GM19463 (cell line): Measurements from ENCODE around the gene RAPGEF5.

Experiments used
- ATAC-seq: cut with Tn5 transposase; IDR thresholded peaks from one replicate; pipeline ENCODE4 v1.9.1; 2021; ENCODE audit warnings: mild to moderate bottlenecking, moderate library complexity; ENCODE audit not compliant: unreplicated experiment

Gene RAPGEF5

DNA sequence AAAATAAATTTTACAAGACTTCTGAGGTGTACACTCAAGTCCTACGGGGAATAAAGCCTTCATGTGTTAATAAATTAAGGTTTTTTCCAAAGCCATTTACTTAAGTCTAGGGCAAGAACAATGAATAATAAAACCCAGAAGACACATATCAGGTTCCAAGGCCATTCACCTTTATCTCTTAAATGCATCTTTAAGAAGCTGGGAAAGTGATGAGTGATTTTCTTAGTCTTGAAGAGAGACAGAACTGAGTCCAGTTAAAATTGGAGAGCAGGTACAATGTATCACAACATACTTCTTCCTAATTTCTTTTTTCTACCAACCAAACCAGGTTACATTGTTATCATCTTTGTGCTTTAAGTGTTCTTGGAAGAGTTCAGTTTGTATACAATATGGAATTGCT, 189.5 kb downstream of the RAPGEF5 start:
- no peak for ATAC-seq

DNA sequence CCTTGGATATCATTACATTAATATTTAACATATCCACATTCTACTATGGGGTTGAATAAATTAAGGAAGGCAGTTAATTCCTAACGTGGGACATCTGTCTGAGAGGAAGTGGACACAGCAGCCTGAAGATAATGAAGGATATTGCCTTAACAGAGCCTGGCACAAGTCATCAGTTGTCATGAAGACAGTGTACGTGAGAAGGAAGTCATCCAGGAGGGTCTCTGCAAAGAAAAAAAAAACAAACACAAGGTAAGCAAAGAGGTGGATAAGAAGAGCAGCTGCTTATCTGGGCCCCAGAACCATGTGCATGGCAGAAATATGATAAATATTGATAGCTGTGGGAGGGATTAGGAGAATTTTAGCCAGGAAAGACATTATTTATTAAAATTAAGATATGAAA, 190.0 kb downstream of the RAPGEF5 start:
- no peak for ATAC-seq

DNA sequence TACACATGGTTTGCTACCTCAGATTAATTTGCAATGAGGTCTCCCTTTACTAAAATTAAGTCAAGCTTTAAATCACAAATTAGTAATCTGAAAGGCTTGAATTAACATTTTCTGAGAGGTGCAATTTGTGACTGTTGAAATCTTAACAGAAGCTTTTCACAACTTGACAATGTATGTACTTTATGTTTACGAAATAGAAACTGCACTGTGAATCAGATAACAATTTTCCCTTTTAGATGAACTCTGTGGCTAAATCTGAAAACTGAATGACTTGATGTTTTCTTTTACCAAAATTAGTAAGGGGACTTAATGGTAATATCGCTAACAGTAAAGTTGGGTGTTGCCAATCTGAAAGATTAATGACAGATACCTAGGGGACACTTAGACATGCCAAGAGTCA, 197.6 kb downstream of the RAPGEF5 start:
- no peak for ATAC-seq

DNA sequence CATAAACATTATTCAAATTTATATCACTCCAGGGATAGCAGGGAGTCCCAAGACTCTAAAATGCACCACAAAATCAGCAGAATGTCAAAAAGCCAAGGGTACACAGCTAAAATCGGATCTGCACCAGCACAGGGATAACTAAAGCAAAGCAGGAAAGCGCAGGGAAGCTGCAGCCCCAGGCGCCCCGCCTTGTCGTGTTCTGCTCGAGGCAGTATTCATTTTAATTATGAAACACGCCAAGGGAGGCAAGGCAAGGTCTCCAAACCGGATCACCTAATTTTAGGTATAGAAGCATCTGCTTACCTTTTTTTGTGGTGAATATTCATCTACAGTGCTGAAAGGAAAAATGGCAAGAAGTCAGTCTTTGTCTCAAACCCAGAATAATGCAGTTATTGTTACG, 199.4 kb downstream of the RAPGEF5 start:
- ATAC-seq: no peak

DNA sequence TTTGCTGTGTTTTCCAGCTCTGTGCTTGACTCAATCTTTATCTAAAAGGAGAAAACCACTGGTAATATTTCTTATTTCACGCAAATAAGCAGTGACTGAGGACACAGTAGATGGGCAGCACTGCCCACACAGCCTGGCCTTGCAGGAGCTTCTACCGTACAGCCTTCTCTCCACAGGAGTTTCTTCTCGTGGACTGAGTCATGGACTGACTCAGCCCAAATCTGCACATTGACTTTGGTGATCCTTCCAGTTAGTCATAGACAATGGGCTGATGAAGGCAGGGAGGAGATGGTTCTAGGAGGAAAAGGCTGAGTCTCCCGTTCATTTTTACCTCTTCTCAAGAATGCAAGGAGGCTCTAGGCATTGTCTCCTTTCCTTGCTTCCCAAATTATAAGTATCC, 200.7 kb downstream of the RAPGEF5 start:
- ATAC-seq: no peak

DNA sequence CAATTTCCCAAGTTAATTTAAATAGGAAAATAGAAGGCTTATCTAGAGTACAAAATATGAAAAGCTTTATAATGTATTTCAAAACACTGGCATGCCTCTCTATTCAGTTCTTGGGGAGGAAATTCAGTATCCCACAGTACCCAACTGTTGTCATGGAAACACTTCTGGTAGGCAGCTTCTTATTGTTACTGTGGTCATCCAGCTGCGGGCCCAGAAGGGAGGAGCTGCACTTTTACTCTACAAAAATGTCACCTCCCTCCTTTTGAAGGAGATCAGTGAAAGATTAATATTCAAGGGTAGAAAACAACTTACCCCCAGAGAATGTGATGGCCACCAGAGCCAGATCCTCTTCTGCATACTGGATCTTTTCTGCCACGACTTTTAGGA, 202.8 kb downstream of the RAPGEF5 start:
- ATAC-seq: no peak

DNA sequence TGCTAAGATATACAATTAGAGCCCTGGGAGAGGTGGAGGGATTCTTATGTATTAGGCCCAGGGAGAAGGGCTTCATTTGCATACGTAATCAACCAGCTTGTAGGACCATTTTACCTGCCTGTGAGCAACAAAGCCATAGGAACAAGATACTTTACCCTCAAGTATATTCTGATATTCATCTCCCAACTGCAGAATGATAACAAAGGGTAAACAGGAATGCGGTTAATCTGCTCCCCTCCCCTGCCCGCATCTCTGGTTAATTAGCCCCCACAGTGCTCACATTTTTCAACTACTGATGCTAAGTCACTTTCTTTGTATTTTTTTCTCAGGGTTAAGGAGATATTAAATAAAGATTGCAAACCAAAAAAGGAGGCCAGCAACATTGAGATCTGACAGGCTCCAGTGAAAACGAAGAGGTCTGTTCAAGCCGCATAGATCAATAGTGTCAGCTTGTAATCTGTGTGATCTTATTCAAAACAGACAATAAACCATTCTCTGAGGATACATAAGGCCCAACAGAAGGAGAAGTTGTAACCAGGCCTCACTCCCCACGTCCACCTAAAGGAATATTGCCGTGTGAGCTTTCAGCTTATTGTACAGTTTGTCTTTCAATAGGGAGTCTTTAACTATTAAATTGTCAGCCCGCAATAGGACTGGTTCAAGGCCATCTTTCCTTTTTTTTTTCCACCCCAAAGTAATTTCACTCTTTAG, 203.4 kb downstream of the RAPGEF5 start:
- no peak for ATAC-seq

DNA sequence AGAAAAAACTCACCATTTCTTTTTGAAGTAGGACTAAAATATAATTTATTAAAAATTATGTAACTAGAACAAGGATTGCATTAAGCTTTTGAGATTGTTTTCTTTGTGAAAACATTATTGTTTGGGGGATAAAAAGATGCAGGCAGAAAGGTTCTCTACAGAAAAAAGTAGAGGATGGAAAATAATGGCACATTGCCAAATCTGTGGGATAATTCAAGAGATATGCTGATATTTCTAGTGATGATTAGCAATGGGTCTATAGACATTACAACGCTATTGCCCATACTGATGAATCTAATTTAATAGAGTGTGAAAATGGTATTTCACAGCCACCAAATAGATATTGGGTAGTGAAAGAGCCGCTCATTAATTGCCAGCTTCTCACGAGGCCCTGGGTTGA, 204.3 kb downstream of the RAPGEF5 start:
- ATAC-seq: no peak

DNA sequence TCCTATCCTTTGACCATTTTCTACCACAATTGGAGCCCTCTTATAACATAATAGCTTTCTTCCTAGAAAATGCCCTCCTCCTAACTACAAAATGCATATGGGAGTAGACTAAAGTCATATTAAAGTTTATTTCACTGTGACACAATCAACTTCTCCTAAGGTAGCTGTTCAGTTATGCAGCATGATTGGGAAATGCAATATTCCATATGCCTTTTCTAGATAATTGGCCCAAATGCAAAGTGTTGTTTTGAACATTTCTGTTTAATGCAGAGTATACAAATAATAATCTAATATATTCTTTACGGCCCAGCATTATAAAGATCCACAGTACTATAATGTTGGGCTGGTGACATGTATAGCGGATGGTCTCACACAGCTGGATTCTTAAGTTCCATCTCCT, 205.1 kb downstream of the RAPGEF5 start:
- no peak for ATAC-seq

DNA sequence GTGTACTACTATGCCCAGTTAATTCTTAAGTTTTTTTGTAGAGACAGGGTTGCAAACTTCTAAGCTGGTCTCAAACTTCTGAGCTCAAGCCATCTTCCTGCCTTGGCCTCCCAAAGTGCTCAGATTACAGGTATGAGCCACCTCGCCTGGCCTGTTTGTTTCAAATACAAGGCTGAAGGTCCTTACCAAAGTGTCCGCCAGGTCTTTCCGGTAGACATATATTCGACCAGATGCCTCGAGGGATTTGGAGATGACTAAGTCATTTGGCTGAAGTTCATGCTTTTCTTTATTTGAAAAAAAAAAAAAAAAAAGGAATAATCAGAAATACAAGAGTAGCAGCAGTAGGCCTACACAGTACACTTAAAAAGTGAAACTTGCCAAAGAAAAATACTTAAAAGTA, 206.7 kb downstream of the RAPGEF5 start:
- ATAC-seq: no peak

DNA sequence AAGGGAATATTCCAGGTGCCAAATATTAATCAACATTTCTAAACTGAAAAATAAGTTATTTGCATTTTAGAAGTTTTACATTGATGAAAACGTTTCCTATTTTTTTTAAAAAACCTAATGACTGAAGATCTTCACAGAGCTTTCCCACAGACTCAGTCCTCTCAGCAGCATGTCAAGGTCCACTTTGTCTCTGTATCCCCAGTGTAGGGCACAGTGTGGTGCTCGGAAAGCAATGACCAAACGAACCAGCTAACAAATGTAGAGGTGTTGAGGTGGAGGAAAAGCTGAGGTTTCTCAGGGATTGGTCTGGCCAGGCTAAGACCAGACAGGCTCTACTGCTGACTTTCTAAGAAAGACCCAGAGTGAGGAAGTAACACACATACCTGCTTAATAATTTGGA, 209.1 kb downstream of the RAPGEF5 start:
- no peak for ATAC-seq

DNA sequence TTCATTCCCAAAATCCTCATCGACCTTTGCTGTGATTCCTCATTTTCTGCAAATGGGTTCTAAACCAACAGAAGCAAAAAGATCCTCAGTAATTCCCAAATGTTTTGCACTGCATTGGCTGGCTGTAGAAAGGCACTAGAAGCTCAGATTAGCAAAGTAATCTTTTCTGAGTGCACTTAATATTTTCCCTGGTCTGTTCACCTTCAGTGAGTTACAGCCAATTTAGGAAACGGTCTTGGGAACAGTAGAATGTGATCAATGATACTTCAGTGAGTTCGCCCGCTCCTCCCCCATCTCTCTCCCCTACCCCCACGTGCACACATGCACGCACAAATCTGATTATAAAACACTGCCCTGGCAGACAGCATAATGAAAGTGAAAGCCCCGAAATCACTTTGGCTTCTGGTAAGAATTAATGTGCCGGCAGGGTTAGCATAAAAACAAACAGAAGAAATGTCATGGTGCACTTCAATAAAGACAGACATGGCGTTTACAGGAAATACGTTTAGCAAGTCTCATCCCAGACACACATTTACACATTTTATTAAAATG, 209.9 kb downstream of the RAPGEF5 start:
- no peak for ATAC-seq

DNA sequence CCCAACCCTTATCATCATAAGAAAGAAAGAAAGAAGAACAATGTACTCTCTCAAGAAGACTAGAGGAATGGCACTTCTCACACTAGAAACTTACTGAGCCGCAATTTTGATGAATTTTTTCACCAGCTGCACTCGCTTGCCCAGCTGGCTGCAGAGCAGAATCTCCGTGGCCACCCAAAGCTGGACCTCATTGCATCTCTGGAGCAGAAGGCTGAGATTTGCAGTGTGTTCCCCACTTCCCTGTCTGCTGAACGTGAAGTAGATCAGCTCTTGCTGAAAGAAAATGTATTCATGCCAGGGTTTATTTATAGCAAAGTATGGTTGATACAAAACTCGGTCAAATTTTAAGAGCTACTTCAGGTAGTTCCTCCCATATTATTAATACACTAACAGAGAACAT, 212.0 kb downstream of the RAPGEF5 start:
- ATAC-seq: no peak

DNA sequence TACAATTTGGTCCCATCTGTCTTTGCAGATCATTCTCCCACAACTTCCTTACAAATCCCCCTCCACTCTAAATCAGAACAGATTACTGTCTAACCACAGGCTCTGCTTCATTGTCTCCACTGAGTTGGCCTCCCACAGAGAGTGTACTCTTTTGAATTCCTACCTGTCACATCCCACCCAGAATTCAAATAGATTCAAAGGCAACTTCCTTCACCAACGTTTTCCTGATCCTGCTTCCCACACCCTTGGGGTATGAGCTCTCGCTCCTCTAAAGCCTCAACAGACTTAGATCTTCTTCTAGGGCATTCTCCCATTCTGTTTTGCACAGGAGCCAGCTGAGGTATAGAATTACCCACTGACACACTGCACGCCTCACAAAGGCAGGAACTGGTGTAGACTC, 213.5 kb downstream of the RAPGEF5 start:
- ATAC-seq: no peak

DNA sequence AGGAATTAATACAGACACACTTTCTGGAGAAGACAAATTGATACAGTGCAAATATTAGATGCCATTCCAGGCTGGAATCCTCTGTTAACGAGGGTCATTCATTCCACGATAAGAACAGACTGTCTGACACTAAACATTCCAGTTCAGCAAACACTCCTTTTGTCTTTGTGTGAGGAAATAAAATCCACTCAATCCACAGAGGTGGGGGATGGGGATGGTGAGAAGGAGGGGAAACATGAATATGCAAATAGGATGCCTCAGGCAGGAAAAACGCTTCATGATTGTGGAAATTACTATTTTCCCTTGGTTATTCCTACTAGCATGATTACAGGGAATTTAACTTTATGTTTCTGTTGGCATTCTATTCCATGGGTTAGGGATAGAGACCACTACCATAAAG, 214.4 kb downstream of the RAPGEF5 start:
- ATAC-seq: no peak

DNA sequence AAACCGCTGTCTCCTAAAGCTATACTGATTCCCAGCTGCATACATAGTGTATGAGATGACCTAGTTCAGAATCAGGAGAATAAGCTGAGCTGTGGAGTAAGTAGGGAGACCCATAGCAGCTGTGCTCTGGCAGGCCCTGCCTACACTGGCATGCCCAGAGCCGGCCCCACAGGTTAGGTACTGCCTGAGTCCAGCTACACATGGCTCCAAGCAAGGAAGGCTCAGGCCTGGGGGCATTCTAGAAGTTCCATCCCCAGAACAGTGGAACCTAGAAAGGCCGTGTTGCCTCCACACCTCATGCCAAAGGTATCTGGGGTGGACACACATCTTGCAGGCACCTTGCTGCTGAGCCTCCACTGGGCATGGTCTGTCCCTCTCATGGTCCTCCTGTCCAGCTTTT, 215.6 kb downstream of the RAPGEF5 start:
- ATAC-seq: no peak

DNA sequence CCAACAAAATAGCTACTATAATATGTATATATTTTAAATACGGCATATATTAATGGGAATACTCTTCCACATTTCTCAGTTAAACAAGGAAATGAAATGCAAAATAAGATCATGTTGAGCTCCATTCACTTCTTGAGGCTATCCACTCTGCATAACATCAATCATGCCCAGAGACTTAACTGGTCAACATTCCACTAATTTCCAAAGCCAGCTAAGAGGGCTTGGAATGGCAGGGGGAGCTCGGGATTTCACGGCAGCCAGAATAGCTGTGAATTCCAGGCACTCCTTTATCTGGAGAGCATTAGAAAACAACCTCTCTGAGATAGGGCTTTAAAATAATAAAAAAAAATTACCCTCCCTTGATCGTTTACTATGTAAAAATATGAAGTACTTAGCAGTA, 216.4 kb downstream of the RAPGEF5 start:
- no peak for ATAC-seq

DNA sequence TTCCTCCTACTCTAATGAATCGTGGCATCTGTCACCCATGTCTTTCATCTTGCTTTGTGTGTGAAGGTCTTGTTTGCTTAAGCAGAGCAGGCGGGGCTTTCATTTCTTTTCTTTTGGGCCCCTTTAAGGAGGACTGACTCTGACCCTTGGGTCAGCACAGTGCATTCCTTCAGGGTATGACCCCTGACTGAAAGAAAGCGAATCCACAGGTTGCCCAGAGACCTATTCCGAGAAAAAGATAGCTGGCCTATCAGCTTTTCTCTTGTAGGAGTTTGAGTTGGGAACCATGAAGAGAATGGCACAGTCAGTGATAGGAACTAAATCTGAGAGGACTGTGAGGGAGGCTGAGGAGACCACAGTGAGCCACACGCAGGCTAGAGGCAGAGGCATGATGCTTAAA, 218.1 kb downstream of the RAPGEF5 start:
- no peak for ATAC-seq

DNA sequence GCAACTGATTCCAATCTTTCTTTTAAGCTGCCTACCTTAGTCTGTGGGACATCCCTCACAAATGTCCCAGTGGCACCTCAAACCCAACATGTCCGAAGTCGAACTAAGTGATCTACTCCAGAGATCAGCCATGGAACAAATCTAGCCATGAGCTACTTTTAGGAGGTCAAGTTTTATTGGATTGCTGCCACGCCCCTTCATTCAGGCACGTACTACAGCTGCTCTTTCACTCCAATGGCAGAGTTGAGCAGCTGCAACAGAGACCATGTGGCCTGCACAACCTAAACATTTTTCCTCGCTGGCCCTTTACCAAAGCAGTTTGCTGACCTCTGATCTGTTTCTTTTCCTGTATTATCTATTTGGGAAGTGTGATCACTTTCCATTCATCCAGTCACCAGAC, 218.8 kb downstream of the RAPGEF5 start:
- no peak for ATAC-seq

DNA sequence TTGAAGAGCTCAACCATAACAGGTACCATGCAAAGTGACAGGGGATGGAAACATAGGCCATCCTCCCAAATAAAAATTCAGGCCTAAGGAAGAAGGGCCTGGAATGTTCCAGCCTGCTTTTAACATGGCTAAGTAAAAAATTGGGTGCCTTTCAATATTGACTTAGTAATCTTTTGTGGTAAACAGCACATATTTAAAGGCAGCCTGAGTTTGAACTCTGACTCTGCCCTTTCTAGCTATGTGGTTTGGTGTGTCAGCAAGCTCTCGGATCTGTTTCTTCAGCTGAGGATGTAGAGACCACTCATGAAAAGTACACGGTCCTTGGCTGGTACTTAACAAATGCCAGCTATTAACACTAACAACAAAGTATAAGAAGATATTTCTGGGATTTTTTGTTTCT, 219.5 kb downstream of the RAPGEF5 start:
- ATAC-seq: no peak

DNA sequence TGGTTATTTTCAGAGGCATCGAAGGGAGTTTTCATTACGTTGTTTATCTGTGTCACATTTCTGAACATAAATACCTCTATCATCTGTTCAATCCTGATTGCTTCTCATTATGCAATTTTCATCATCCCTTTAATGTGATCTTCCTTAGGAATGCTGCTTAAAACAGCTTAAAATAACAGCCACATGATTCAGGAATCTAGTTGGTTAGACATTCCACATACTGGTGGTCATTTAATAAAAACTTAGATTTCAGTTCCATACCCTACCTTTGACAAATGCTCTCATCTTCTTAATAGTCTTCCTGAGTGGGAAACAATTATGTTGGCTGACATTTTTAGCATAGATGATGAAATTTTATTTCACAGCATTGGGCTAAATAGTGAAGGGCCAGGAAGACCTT, 219.9 kb downstream of the RAPGEF5 start:
- ATAC-seq: no peak

DNA sequence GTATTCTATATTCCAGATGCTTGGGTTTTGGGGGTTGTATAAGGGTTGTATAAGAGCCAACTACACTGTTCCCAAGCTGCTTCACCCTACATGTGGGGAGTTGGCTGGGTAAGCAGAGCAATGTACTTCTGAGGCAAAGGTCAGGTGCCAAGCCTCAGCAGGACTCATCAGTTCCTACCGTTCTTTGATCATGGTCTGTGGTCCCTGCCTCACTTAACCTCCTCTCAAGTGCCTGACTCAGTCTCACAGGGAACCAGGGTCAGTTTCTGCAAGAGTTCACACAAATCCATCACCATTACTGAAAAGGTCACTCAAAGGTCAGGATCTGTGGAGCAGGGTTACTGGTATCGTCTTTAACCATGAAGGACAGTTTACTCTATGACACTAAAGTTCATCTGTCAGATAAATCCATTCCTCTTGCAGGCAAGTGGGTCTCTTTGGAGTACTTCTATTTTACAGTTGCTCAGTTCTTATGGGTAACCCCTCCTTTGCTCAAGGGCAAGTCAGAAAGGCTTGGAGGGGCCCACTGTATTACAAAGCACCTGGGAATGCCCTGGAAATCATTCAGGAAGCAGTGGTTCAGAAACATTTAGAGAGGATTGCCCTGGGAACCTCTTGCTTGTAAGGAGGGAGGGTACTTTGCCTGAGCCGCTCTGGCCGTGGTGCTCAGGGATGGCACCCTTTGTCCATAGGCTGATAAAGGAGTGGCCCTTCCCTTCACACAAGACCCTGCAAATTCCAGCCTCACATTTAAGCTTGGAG, 227.0 kb downstream of the RAPGEF5 start:
- ATAC-seq: no peak
